ENCODE results near the gene COMT.

COMT gene

GRCh38 chr22:19970479-19971275 lies 29.1 kb downstream of the COMT start:
- FAIRE-seq, result no peak

- no peak for FAIRE-seq
Measured at GRCh38 chr22:19971276-19972124, 29.9 kb downstream of the COMT start.

GRCh38 chr22:19972251-19972650 lies 30.7 kb downstream of the COMT start:
- FAIRE-seq, result no peak

- FAIRE-seq, result no peak
Measured at GRCh38 chr22:19972652-19973550, 31.3 kb downstream of the COMT start.

- no peak for FAIRE-seq
Measured at GRCh38 chr22:19973551-19974267, 32.1 kb downstream of the COMT start.

- FAIRE-seq, result no peak
Measured at GRCh38 chr22:19974268-19974861, 32.8 kb downstream of the COMT start.

- FAIRE-seq, result no peak
Measured at GRCh38 chr22:19974935-19975706, 33.5 kb downstream of the COMT start.

GRCh38 chr22:19975707-19976035 lies 34.1 kb downstream of the COMT start:
- no peak for FAIRE-seq

- FAIRE-seq, result no peak
Measured at GRCh38 chr22:19976671-19977070, 35.1 kb downstream of the COMT start.

GRCh38 chr22:19977296-19978243 lies 36.0 kb downstream of the COMT start:
- no peak for FAIRE-seq

- no peak for FAIRE-seq
Measured at GRCh38 chr22:19978748-19979147, 37.2 kb downstream of the COMT start.

- FAIRE-seq, result no peak
Measured at GRCh38 chr22:19979712-19980493, 38.3 kb downstream of the COMT start.

- FAIRE-seq, result no peak
Measured at GRCh38 chr22:19980766-19981165, 39.2 kb downstream of the COMT start.

- FAIRE-seq, result no peak
Measured at GRCh38 chr22:19981171-19981960, 39.8 kb downstream of the COMT start.

GRCh38 chr22:19981961-19982920 lies 40.7 kb downstream of the COMT start:
- FAIRE-seq, result no peak

GRCh38 chr22:19982991-19983578 lies 41.5 kb downstream of the COMT start:
- no peak for FAIRE-seq

GRCh38 chr22:19983741-19984140 lies 42.2 kb downstream of the COMT start:
- FAIRE-seq, result no peak
